Mucosa of descending colon (tissue), 3 donors: ENCODE data around the gene FAM161A. TPM values are rescaled to one million over a fixed set of nuclear protein-coding genes. Genes with fewer than 3 reads are reported as not detected.

Experiments used
- ATAC-seq: fragments of 200-7000 bp; cut with Tn5 transposase; one replicate; pipeline ENCODE4 v1.9.1; 2020; ENCODE audit warnings: mild to moderate bottlenecking, moderate library complexity
- DNase-seq, 3 donors: peaks; one replicate each; pipeline ENCODE4 v3.0.0-alpha.2; 2020
- H3K36me3 ChIP-seq: fragments of 200-600 bp; one replicate; pipeline ENCODE4 v1.8.0; 2021; ENCODE audit warnings: low read depth, mild to moderate bottlenecking
- H3K4me1 ChIP-seq: fragments of 200-600 bp; one replicate; pipeline ENCODE4 v1.8.0; 2021; ENCODE audit warnings: low read depth, mild to moderate bottlenecking
- H3K4me3 ChIP-seq: fragments of 200-600 bp; one replicate; pipeline ENCODE4 v1.8.0; 2021; ENCODE audit warnings: mild to moderate bottlenecking
- H3K9me3 ChIP-seq: fragments of 200-600 bp; one replicate; pipeline ENCODE4 v1.8.0; 2021; ENCODE audit warnings: mild to moderate bottlenecking
- intact Hi-C, 2 donors: fragments of 100-400 bp; cut with DNase I in 1 of 2; cut with micrococcal nuclease in 1 of 2; formaldehyde crosslinking; loops; one replicate each; pipeline versions ENCODE4 v1.11.0 to v1.11.1; 2022; cut with DNase I, micrococcal nuclease
- long read RNA-seq, 2 donors: library from polyadenylated mRNA; unstranded; transcript quantifications; one replicate each; pipeline ENCODE4 v2.0.0, GENCODE V29; 2019 to 2021
- total RNA-seq, 3 donors: library from RNA; stranded (reverse); fragmentation: NEBNext Ultra II Directional in 2 of 3; extraction: Animal tissue kit (Norgen Biotek cat#: 25700) in 2 of 3; gene quantifications; one replicate each; pipeline versions ENCODE4 v1.2.1 to v1.2.4, GENCODE V29; 2021 to 2023
- TF ChIP-seq, protein P1 (sequence below): fragments of 200-600 bp; IDR thresholded peaks from one replicate; pipeline ENCODE4 v1.8.0; 2022; ENCODE audit warnings: antibody characterized with exemption, mild to moderate bottlenecking
- donor health status: DM: no; HTN: no; CAD: no; lungs with moderate emphysema.
- donor health status: DM: no; HTN: no; CAD: no.
- donor health status: DM: no; HTN: yes; CAD: no.

The FAM161A gene, protein sequence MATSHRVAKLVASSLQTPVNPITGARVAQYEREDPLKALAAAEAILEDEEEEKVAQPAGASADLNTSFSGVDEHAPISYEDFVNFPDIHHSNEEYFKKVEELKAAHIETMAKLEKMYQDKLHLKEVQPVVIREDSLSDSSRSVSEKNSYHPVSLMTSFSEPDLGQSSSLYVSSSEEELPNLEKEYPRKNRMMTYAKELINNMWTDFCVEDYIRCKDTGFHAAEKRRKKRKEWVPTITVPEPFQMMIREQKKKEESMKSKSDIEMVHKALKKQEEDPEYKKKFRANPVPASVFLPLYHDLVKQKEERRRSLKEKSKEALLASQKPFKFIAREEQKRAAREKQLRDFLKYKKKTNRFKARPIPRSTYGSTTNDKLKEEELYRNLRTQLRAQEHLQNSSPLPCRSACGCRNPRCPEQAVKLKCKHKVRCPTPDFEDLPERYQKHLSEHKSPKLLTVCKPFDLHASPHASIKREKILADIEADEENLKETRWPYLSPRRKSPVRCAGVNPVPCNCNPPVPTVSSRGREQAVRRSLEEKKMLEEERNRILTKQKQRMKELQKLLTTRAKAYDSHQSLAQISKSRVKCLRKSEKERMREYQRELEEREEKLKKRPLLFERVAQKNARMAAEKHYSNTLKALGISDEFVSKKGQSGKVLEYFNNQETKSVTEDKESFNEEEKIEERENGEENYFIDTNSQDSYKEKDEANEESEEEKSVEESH
- 1 to 10 TPM in 2 of 3 donors, under 1 TPM in 1; 0.78 to 4.4 (median 1.2) TPM for total RNA-seq
- long read RNA-seq, donor 1, partial matches to known transcripts, result 1 of 4 reads
- long read RNA-seq, donor 1, other reads (novel, unspliced or antisense), result 0 of 4 reads
- long read RNA-seq, donor 2, result 0 reads

GRCh38 chr2:61853847-61854563 is at the start of gene FAM161A:
TSS of gene FAM161A (minus strand) at chr2:61854060. CDS start at chr2:61854041, 19 bp downstream.
- Histone ChIP-seq H3K4me1 (peaks cover 15% of the 10 kb centered on the region), H3K4me3 (peak within 1 kb of the TSS; percentile 47), H3K9me3 (no peaks in the 10 kb centered on the region), H3K36me3 (no peaks in the 10 kb centered on the region)
- peak; percentile 84 to 92 (median 86) for DNase-seq
- peak; percentile 89 for ATAC-seq
- intact Hi-C loops, result no loop called here
- TF ChIP-seq, protein P1, sequence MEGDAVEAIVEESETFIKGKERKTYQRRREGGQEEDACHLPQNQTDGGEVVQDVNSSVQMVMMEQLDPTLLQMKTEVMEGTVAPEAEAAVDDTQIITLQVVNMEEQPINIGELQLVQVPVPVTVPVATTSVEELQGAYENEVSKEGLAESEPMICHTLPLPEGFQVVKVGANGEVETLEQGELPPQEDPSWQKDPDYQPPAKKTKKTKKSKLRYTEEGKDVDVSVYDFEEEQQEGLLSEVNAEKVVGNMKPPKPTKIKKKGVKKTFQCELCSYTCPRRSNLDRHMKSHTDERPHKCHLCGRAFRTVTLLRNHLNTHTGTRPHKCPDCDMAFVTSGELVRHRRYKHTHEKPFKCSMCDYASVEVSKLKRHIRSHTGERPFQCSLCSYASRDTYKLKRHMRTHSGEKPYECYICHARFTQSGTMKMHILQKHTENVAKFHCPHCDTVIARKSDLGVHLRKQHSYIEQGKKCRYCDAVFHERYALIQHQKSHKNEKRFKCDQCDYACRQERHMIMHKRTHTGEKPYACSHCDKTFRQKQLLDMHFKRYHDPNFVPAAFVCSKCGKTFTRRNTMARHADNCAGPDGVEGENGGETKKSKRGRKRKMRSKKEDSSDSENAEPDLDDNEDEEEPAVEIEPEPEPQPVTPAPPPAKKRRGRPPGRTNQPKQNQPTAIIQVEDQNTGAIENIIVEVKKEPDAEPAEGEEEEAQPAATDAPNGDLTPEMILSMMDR, result no peak

DNA sequence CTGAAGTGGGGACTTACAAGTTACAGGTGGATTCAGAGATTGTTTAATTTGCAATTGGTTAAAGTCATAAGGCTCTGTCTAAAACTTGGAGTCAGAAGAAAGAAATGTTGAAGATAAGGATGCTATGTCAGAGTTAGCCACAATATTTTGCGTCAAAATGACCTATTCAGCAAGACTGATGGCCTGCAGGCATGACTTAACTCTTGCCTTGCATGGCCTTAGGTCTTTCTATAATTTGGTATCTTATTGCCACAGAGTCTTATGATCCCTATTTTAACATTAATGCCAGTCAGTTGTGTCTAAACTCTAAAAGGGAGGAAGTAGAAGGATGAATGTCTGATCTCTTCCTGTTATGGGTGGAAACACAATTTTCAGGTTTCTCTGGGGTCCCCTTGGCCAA is 46.4 kb upstream of the FAM161A start:
- intact Hi-C loops, result no loop called here
- TF ChIP-seq, protein P1, result no peak
- H3K4me1 ChIP-seq, result peaks cover 5% of the 10 kb centered on the region
- no peak for DNase-seq
- H3K9me3 ChIP-seq, result no peaks in the 10 kb centered on the region
- ATAC-seq, result no peak
- H3K4me3 ChIP-seq, result no peak overlapping the region
- H3K36me3 ChIP-seq, result no peaks in the 10 kb centered on the region

DNA sequence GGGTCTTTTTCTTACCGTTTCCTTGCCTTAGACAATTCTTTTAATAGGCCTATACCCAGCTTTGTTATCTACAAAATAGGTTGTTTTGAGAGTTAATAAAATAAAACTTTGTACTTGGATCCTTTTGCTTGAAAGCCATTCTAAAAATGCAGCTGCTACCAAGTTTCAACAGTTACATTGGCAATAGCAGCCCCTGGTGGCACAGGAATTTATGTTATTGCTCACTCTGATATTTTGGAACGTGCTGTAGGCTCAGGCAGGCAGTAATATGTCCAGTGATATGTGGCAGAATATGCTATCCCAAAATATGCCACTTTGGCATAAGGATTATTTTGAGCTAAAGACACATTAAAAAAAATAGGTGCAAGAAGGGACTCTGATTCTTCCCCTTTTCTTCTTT is 45.0 kb upstream of the FAM161A start:
- H3K4me3 ChIP-seq, result no peak overlapping the region
- TF ChIP-seq, protein P1, result no peak
- DNase-seq (peak in 1 of 3 donors; percentile 17), ATAC-seq (no peak)
- no peaks in the 10 kb centered on the region for H3K4me1 ChIP-seq
- intact Hi-C loops, result no loop called here
- H3K9me3 ChIP-seq, result no peaks in the 10 kb centered on the region
- no peaks in the 10 kb centered on the region for H3K36me3 ChIP-seq

- Histone ChIP-seq H3K9me3 (no peaks in the 10 kb centered on the region), H3K36me3 (no peaks in the 10 kb centered on the region), H3K4me3 (peak within 1 kb of the TSS; percentile 70), H3K4me1 (peaks cover 7% of the 10 kb centered on the region)
- DNase-seq (peak; percentile 93 to 94 (median 93)), ATAC-seq (peak; percentile 99)
- intact Hi-C loops, result no loop called here
- TF ChIP-seq, protein P1, result no peak
Observed at GRCh38 chr2:61888267-61889055, 34.6 kb upstream of the FAM161A start, which contains the start of gene CCT4. TSS of gene CCT4 (minus strand) at chr2:61888656. CDS start at chr2:61888507, 149 bp downstream.
